Stimulated activated naive CD8-positive, alpha-beta T cell treated with anti-CD3 and anti-CD28 coated beads, Interleukin-15, Interleukin-2, amounts not matched to agents 100 U/mL and 50 U/mL, for 24 hours (primary cell): ENCODE measurements around the gene DONSON.

Source experiments
- ATAC-seq: fragments of 150-1000 bp; cut with Tn5 transposase; one replicate; pipeline ENCODE4 v1.10.0; 2021
- DNase-seq: peaks from one replicate; pipeline ENCODE4 v3.0.0; 2021

The DONSON gene

DNA sequence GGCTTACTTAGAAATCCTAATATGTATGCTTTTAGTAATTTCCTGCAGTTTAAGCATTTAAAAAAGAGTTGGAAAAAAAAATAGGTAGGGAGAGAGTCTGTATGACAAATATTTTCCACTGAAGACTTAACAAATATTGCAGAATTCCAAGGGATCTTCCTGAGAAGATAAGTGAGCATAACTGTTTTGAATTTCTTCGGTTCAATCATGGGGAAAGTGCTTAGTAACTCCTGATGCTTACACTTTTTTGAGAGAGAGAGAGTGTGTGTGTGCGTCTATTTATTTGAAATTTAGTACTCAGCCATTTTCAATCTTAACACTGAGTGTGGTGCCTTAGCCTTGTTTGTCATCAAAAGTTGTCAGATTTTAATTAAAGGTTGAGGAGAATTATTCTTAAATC lies 27.1 kb downstream of the DONSON start:
- no peak for ATAC-seq
- no peak for DNase-seq

DNA sequence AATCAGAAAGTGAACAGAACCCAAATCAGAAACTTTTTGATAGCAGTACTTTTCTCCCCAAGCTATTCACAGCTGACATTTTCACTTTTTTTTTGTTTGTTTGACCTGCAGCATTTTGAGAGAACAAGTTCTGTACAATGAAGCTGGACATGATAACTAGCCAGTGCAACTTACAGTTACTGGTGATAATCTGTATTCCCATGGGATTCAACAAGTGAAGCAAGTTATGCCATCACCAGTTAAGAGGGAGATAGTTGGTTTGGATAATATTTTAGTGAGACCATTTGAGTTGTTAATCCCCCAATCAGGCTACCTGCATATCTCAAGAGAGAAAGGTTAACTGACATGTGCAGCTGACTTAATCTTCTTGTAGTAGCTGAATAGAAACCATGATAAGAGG lies 27.5 kb downstream of the DONSON start:
- DNase-seq (no peak), ATAC-seq (no peak)

DNA sequence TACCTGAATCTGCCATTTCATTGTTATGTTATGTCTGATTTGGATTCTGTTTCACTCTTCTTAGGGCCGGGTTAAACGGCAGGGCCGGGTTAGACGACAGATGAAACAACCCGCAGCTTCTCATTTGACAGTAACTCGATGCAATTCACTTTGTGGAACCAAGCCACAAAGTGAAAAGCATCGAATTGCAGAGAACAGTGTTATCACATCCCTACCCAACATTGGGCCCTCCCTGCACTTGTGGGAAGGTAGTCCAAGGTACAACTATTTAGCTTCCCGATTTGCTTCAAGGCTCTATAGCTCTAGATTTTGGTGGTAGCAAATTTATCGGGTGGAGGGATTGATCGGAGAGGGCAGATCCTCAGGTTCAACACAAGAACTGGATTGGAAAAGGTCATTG lies 28.7 kb downstream of the DONSON start:
- no peak for DNase-seq
- no peak for ATAC-seq

DNA sequence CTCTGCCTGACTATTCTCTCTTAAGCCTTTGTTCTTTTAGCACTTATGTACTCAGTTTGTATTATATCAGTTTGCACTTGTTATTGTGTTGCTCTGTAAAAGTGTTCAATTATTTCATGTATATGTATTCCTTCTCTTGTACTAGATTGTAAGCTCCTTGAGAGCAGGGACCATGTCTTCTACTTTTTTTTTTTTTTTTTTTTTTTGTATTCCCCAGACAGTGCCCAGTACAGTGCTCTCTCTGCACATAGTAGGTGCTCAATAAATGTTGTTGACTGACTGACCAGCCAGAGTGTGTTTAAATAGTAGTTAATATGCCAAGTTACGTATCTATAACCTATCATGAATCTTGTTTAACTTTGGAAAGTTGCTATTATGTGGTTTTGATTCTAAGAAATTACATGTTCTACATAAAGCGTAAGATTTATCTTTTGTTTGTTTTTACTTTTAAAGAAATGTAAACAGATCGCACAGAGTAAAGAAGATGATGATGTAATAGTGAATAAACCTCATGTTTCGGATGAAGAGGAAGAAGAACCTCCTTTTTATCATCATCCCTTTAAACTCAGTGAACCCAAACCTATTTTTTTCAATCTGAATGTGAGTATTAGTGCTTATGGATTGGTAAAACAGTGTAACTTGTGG lies 29.6 kb downstream of the DONSON start:
- no peak for DNase-seq
- ATAC-seq = no peak

DNA sequence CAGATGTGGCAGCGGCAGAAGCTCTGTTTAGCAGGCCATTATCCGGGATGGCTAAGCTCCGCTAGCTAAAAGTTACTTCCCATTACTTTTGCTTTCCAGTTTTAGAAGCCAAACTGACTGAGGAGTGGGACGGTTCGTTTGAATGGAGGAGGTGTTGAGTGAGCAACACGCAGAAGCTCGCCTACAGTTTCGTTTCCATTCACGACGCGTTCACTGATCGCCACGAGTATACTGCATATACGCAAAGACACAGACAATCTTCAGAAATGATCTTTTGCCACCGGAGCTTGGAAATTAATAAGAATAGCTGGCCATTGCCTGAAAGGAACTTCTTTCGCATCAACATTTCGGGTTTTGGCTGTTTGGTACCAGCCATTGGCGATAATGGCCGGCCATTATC lies 31.0 kb downstream of the DONSON start:
- DNase-seq = no peak
- ATAC-seq = no peak

DNA sequence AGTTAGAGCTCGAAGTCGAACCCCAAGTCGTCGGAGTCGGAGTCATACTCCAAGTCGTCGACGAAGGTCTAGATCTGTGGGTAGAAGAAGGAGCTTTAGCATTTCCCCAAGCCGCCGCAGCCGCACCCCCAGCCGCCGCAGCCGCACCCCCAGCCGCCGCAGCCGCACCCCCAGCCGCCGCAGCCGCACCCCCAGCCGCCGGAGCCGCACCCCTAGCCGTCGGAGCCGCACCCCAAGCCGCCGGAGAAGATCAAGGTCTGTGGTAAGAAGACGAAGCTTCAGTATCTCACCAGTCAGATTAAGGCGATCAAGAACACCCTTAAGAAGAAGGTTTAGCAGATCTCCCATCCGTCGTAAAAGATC lies 33.5 kb downstream of the DONSON start:
- ATAC-seq = no peak
- DNase-seq = no peak

DNA sequence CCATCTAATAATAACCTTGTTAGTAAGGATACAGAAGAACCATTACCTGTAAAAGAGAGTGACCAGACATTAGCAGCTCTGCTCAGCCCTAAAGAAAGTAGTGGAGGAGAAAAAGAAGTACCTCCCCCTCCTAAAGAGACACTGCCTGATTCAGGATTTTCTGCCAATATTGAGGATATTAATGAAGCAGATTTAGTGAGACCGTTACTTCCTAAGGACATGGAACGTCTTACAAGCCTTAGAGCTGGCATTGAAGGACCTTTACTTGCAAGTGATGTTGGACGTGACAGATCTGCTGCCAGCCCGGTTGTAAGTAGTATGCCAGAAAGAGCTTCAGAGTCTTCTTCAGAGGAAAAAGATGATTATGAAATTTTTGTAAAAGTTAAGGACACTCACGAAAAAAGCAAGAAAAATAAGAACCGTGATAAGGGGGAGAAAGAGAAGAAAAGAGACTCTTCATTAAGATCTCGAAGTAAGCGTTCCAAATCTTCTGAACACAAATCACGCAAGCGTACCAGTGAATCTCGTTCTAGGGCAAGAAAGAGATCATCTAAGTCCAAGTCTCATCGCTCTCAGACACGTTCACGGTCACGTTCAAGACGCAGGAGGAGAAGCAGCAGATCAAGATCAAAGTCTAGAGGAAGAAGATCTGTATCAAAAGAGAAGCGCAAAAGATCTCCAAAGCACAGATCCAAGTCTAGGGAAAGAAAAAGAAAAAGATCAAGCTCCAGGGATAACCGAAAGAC lies 34.1 kb downstream of the DONSON start:
- ATAC-seq (no peak), DNase-seq (no peak)

DNA sequence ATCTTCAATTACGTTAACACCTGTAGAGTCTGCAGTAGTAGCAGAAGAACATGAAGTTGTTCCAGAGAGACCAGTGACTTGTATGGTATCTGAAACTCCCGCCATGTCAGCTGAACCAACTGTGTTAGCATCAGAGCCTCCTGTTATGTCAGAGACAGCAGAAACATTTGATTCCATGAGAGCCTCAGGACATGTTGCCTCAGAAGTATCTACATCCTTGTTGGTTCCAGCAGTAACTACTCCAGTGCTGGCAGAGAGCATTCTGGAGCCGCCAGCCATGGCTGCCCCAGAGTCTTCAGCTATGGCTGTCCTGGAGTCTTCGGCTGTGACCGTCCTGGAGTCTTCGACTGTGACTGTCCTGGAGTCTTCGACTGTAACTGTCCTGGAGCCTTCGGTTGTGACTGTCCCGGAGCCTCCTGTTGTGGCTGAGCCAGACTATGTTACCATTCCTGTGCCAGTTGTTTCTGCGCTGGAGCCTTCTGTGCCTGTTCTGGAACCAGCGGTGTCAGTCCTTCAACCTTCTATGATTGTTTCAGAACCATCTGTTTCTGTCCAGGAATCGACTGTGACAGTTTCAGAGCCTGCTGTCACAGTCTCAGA lies 35.4 kb downstream of the DONSON start:
- ATAC-seq (no peak), DNase-seq (no peak)

DNA sequence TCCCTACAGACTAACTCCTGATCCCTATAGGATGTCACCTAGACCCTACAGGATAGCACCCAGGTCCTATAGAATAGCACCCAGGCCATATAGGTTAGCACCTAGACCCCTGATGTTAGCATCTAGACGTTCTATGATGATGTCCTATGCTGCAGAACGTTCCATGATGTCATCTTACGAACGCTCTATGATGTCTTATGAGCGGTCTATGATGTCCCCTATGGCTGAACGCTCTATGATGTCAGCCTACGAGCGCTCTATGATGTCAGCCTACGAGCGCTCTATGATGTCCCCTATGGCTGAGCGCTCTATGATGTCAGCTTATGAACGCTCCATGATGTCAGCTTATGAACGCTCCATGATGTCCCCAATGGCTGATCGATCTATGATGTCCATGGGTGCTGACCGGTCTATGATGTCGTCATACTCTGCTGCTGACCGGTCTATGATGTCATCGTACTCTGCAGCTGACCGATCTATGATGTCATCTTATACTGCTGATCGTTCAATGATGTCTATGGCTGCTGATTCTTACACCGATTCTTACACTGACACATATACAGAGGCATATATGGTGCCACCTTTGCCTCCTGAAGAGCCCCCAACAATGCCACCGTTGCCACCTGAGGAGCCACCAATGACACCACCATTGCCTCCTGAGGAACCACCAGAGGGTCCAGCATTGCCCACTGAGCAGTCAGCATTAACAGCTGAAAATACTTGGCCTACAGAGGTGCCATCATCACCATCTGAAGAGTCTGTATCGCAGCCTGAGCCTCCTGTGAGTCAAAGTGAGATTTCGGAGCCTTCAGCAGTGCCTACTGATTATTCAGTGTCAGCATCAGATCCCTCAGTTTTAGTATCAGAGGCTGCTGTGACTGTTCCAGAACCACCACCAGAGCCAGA lies 36.1 kb downstream of the DONSON start:
- DNase-seq (no peak), ATAC-seq (peak; percentile 32)

DNA sequence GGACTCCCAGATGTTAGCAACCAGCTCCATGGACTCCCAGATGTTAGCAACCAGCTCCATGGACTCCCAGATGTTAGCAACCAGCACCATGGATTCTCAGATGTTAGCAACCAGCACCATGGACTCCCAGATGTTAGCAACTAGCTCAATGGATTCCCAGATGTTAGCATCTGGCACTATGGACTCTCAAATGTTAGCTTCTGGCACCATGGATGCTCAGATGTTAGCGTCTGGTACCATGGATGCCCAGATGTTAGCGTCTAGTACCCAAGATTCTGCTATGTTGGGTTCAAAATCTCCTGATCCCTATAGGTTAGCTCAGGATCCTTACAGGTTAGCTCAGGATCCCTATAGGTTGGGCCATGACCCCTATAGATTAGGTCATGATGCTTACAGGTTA lies 36.8 kb downstream of the DONSON start:
- ATAC-seq = no peak
- no peak for DNase-seq

DNA sequence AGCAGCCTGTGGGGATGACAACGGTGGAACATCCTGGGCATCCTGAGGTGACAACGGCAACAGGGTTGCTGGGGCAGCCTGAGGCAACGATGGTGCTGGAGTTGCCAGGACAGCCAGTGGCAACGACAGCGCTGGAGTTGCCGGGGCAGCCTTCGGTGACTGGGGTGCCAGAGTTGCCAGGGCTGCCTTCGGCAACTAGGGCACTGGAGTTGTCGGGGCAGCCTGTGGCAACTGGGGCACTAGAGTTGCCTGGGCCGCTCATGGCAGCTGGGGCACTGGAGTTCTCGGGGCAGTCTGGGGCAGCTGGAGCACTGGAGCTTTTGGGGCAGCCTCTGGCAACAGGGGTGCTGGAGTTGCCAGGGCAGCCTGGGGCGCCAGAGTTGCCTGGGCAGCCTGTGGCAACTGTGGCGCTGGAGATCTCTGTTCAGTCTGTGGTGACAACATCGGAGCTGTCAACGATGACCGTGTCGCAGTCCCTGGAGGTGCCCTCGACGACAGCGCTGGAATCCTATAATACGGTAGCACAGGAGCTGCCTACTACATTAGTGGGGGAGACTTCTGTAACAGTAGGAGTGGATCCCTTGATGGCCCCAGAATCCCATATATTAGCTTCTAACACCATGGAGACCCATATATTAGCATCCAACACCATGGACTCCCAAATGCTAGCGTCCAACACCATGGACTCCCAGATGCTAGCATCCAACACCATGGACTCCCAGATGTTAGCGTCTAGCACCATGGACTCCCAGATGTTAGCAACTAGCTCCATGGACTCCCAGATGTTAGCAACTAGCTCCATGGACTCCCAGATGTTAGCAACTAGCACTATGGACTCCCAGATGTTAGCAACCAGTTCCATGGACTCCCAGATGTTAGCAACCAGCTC lies 37.5 kb downstream of the DONSON start:
- no peak for ATAC-seq

DNA sequence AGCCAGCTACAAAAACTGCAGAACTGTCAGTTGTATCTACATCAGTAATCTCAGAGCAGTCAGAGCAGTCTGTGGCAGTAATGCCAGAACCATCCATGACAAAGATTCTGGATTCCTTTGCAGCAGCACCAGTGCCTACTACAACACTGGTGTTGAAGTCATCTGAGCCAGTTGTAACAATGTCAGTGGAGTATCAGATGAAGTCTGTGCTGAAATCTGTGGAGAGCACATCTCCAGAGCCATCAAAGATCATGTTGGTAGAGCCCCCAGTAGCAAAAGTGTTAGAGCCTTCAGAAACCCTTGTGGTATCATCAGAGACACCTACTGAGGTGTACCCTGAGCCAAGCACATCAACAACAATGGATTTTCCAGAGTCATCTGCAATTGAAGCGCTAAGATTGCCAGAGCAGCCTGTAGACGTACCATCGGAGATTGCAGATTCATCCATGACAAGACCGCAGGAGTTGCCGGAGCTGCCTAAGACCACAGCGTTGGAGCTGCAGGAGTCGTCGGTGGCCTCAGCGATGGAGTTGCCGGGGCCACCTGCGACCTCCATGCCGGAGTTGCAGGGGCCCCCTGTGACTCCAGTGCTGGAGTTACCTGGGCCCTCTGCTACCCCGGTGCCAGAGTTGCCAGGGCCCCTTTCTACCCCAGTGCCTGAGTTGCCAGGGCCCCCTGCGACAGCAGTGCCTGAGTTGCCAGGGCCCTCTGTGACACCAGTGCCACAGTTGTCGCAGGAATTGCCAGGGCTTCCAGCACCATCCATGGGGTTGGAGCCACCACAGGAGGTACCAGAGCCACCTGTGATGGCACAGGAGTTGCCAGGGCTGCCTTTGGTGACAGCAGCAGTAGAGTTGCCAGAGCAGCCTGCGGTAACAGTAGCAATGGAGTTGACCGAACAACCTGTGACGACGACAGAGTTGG lies 38.4 kb downstream of the DONSON start:
- no peak for ATAC-seq

More for the DNA sequence above, 37.5 kb downstream of the DONSON start:
- DNase-seq = no peak

DNA sequence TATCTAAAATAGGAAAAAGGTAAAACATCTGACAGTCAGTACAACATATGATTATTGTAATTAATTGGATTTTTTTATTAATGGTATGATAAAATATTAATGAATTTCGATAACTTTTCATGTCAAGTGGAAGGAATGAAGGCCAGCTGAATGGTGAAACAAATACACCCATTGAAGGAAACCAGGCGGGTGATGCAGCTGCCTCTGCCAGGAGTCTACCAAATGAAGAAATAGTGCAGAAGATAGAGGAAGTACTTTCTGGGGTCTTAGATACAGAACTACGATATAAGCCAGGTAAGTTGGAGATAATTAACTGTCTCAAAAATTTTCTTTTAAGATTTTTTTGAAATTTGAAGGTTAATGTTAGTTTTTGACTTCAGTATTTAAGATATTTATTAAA lies 42.4 kb downstream of the DONSON start:
- no peak for DNase-seq

More for the DNA sequence above, 38.4 kb downstream of the DONSON start:
- DNase-seq = no peak

DNA sequence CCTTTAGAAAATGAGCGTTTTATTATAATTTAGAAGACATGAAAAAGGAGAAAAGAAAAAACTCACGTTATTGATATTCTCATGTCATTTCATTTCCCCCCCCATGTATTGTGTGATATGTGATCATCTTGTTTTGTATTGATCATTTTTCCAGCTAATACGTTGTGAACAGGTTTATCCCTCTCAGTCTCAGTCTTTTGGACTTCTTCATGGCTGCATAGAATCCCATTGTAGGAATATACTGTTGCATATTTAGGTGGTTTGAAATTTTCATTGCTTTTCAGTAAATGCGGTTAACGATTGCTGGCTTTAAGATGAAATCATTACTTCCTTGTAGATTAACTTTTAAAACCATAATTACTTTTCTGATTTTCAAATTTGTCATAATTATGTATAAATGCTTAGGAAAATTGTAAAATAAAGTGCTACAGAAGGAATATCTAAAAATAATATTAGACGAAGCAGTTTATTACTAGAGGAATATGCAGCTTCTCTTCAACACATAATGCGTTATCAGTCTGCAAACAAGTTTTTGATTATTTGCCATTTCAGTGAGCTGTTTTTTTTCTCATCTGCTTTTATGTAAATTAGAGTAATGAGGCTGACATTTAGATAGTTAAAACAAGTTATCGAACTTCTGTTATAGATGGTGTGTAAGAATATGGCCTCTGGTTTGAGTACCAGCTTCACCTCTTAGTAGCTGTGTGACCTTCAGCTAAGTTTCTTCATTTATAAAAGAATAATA lies 43.9 kb downstream of the DONSON start:
- ATAC-seq (no peak), DNase-seq (no peak)

More for the DNA sequence above, 42.4 kb downstream of the DONSON start:
- ATAC-seq = no peak

DNA sequence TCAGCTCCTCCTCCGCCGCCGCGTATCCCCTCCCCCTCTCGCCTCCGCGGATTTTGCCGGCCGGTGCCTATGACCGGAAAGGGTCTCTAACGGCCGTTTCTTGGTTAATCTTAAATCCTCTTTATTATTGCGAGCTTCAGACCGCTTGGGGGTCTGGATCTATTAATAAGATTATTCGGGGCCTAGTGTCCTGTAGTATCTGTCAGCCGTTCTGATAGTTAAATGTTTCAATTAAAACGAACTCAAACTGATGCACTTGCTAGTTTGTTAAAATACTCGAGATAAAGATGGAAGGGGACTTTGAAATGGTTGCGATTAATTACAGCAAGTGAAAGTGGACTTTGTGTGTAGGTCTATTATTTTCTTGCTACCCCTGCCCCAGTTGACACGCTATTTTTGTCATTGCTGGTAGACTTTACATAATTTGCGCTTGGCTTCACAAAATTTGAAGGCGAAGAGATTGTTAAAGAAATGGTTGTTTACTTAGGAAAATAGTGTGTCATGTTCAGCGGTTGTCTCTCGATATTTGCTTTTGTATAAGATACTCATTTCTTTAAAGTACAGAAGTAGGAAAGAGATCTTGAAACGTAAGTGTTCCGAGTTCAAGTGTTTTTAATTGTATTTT lies 44.9 kb downstream of the DONSON start:
- DNase-seq (peak; percentile 87), ATAC-seq (no peak)

DNA sequence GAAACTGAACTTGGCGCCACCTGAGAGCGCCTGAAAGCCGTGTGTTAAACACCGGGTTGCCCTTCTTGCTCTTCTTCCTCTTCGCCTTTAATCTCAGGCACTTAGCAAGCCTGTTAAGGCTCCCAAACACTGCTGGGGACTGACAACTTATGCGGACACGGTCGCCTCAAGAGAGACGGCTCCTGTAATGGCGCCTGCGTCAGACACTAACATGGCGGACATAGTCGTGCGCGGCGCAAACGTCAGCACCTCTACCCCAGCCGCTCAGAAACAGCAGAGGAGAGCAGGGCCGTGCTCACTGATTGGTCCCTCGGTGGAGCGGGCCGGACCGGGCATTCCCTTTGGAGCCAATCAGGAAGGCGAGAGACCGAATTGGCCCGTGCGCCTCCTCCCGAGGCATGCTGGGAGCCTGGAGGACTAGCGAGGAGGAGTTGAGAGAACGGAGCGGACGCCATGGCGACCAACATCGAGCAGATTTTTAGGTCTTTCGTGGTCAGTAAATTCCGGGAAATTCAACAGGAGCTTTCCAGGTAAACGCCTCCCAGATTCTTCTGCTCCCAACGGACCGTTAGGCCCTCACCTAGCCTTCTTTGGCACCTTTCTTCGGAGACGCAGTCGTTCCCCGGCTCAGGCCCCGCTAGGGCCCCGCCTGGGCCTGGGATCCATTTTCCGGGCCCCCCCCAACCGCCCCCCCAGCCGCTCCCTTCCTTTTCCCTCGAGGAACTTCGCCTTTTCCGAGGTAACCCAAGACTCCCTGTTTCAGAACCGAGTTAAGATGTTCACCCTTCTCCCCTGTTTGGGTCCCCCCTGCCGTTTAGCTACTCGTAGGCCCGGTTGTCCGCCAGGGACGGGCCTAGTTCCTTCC lies 45.6 kb downstream of the DONSON start, which contains the start of gene SON:
SON (plus strand) TSS at position 399 of the 865 bp plus-strand sequence; CDS start at position 454, 55 bp downstream.
- peak; percentile 96 for ATAC-seq
- peak; percentile 96 for DNase-seq

DNA sequence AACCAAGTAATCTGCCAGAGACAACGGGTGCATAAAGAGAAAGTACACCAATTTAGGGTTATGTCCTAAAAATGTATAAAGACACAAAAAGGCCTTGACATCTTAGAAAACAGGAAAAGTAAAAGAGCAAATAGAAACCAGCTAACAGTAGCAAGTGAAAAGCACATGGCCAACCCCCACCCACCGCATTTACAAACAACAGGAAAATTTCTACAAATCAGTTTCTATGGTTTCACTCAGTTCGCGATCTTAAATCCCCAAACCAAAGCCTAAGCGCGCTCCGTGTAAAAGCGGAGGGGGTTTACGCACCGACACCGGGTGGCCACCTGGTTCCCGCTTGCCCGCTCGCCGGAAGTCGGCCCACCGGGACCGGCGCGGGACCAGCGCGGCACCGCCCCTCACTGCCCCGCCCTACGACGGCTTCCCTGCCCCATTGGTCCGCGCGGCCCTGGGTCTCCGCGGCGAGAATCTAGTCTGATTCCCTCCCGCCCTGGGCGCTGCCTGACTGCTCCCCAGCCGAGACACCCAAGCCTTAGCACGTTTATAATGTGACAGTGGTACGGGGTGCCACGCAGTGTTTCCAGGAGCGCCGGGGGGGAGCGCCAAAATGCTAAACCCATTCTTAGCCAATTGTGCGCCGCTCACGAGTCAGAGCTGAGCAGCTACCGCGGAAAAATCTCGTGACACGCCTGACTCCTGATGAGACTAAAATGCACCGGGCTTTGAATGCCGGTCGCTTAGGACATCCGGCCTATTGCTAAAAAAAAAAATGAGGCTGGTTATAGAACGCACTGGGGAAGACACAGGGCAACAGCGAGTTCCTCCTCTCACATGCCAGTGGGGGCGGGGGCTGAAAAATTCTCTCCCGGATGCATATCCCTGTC lies 46.5 kb downstream of the DONSON start, which contains the start of gene GART:
GART (minus strand) TSS at position 362 of the 884 bp plus-strand sequence. CDS start 2,802 bp downstream, outside the sequence.
- peak; percentile 90 for DNase-seq
- peak; percentile 75 for ATAC-seq
